Karpas-422 (cell line): Measurements from ENCODE around the gene DIP2C. TPM values are rescaled to one million over a fixed set of nuclear protein-coding genes. Genes with fewer than 3 reads are reported as not detected.
"Not testable (repeated sequence)": the region's sequence is repeated elsewhere in the genome, so short reads cannot be mapped to it uniquely, and the experiment has no call there.

Source experiments
- DNase-seq: peaks from one replicate; pipeline ENCODE4 v3.0.0-alpha.2; 2015
- H2AFZ ChIP-seq: fragments of 200-600 bp; sonication (generic); 2 replicates; pipeline ENCODE4 v1.6.1; 2014; ENCODE audit warnings: antibody characterized with exemption, low read length, mixed read lengths
- H3K27ac ChIP-seq: fragments of 200-600 bp; sonication (generic); 2 replicates; pipeline ENCODE4 v1.5.1; 2014; ENCODE audit warnings: mild to moderate bottlenecking, low read length, moderate library complexity
- H3K27me3 ChIP-seq: fragments of 200-600 bp; sonication (generic); 2 replicates; pipeline ENCODE4 v1.6.1; 2014; ENCODE audit warnings: low read length, mixed read lengths
- H3K36me3 ChIP-seq: fragments of 200-600 bp; sonication (generic); 2 replicates; pipeline ENCODE4 v1.6.1; 2014; ENCODE audit warnings: low read length, mixed read lengths; ENCODE audit not compliant: insufficient read depth
- H3K4me1 ChIP-seq: fragments of 200-600 bp; sonication (generic); 2 replicates; pipeline ENCODE4 v1.6.1; 2014; ENCODE audit warnings: mild to moderate bottlenecking, low read length, mixed read lengths
- H3K4me2 ChIP-seq: fragments of 200-600 bp; sonication (generic); 2 replicates; pipeline ENCODE4 v1.6.1; 2014; ENCODE audit warnings: low read length, low read depth, mild to moderate bottlenecking; ENCODE audit not compliant: poor library complexity, severe bottlenecking
- H3K4me3 ChIP-seq: fragments of 200-600 bp; sonication (generic); 2 replicates; pipeline ENCODE4 v1.5.1; 2014; ENCODE audit warnings: mild to moderate bottlenecking, antibody characterized with exemption, low read length, mixed read lengths
- H3K79me2 ChIP-seq: fragments of 200-600 bp; sonication (generic); 2 replicates; pipeline ENCODE4 v1.6.1; 2014; ENCODE audit warnings: mild to moderate bottlenecking, low read length, mixed read lengths
- H3K9ac ChIP-seq: fragments of 200-600 bp; sonication (generic); 2 replicates; pipeline ENCODE4 v1.6.0; 2014; ENCODE audit warnings: low read length
- H3K9me2 ChIP-seq: fragments of 200-600 bp; sonication (generic), shearing (Covaris generic); replicated peaks from 2 replicates; pipeline ENCODE4 v1.6.0; 2014; ENCODE audit warnings: mild to moderate bottlenecking, low read length, moderate library complexity; ENCODE audit not compliant: insufficient read depth
- H3K9me3 ChIP-seq: fragments of 300-700, 200-600 bp; sonication (generic); 2 replicates; pipeline ENCODE4 v1.6.1; 2014; ENCODE audit warnings: low read length, mixed read lengths
- H4K20me1 ChIP-seq: fragments of 200-600 bp; sonication (generic); 2 replicates; pipeline ENCODE4 v1.6.1; 2014; ENCODE audit warnings: mild to moderate bottlenecking, antibody characterized with exemption, low read length, low read depth; ENCODE audit not compliant: insufficient read depth
- total RNA-seq: library from RNA; depleted of rRNA; stranded (reverse); fragments of >200 nt; shearing (Covaris generic); gene quantifications from 2 replicates; pipeline ENCODE4 v1.2.3, GENCODE V29; 2014; ENCODE audit warnings: low replicate concordance

The DIP2C gene
- total RNA-seq, 1 experiment from 2014 or later: 0.11 TPM

DNA sequence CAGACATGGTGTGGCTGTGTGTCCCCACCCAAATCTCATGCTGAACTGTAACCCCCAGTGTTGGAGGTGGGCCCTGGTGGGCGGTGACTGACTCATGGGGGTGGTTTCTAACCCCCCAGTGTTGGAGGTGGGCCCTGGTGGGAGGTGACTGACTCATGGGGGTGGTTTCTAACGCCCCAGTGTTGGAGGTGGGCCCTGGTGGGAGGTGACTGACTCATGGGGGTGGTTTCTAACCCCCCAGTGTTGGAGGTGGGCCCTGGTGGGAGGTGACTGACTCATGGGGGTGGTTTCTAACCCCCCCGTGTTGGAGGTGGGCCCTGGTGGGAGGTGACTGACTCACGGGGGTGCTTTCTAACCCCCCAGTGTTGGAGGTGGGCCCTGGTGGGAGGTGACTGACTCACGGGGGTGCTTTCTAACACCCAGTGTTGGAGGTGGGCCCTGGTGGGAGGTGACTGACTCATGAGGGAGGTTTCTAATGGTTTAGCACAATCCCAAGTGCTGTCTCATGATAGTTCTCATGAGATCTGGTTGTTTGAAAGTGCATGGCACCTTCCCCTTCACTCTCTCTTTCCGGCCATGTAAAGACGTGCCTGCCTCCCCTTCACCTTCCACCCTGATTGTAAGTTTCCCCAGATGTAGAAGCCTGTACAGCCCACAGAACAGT, 78.7 kb downstream of the DIP2C start:
- not testable (repeated sequence) for H3K27me3 ChIP-seq, H3K4me3 ChIP-seq, H3K9me3 ChIP-seq, H3K36me3 ChIP-seq, H3K27ac ChIP-seq, H3K4me2 ChIP-seq, H3K9ac ChIP-seq, H3K9me2 ChIP-seq, H4K20me1 ChIP-seq, H2AFZ ChIP-seq, H3K4me1 ChIP-seq, DNase-seq, H3K79me2 ChIP-seq

DNA sequence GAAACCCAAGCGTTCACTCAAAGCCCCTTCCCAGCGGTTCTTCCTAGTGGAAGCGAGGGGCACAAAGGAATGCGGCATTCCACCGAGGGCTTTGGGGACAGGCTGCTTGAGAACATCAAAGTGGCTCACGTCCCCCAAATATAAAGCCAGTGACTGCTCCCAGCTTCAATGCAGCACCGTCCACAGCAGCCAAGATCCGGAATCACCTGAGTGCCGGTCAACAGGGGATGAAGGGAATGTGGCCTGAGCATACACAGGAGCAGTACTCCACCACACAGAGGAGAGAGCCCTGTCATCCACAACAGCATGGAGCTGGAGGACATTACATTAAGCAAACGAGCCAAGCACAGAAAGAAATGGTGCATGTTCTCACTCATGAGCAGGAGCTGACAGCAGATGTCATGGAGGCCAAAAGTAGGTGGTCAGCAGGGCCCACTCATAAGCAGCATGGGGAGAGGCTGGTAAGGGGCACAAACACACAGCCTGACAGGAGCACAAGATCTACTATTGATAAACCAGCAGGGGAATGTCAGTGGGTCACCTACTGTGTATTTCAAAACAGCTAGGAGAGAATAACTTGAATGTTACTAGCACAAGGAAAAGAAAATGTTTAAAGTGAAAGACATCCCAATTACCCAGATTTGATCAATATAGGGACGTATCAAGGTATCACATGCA, 79.5 kb downstream of the DIP2C start:
- H3K9me3 ChIP-seq: no peaks in the 10 kb centered on the region
- no peaks in the 10 kb centered on the region for H3K4me1 ChIP-seq
- no peak overlapping the region for H3K4me3 ChIP-seq
- H3K4me2 ChIP-seq: no peak overlapping the region
- no peaks in the 10 kb centered on the region for H4K20me1 ChIP-seq
- H2AFZ ChIP-seq: no peak overlapping the region
- H3K27me3 ChIP-seq: no peaks in the 10 kb centered on the region
- H3K79me2 ChIP-seq: no peaks in the 10 kb centered on the region
- no peaks in the 10 kb centered on the region for H3K9me2 ChIP-seq
- no peaks in the 10 kb centered on the region for H3K36me3 ChIP-seq
- DNase-seq: no peak
- H3K9ac ChIP-seq: no peak overlapping the region
- H3K27ac ChIP-seq: no peak overlapping the region

DNA sequence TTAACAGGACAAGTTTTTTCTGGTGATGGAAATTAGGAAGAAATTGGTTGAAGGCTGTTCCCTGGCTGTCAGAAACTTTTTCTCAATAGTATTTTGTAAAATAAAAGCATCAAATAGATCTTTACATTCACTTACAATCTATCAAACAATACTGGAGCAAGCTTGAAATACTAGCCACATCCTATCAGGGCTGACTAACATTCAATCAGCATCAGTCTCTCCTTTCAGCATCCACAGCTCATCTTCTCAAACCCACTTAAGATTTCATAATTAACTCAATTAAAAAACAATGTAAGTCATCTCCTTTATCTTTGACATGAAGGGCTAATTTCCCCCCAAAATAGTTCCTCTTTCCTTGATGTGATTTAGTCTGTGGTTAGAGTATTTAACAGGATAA, 80.2 kb downstream of the DIP2C start:
- Histone ChIP-seq H3K79me2 (no peaks in the 10 kb centered on the region), H4K20me1 (no peaks in the 10 kb centered on the region), H3K36me3 (no peaks in the 10 kb centered on the region), H3K9me2 (no peaks in the 10 kb centered on the region), H3K4me3 (no peak overlapping the region), H3K27me3 (no peaks in the 10 kb centered on the region), H2AFZ (no peak overlapping the region), H3K9ac (no peak overlapping the region), H3K9me3 (no peaks in the 10 kb centered on the region), H3K4me2 (no peak overlapping the region), H3K4me1 (no peaks in the 10 kb centered on the region), H3K27ac (no peak overlapping the region)
- DNase-seq: no peak

DNA sequence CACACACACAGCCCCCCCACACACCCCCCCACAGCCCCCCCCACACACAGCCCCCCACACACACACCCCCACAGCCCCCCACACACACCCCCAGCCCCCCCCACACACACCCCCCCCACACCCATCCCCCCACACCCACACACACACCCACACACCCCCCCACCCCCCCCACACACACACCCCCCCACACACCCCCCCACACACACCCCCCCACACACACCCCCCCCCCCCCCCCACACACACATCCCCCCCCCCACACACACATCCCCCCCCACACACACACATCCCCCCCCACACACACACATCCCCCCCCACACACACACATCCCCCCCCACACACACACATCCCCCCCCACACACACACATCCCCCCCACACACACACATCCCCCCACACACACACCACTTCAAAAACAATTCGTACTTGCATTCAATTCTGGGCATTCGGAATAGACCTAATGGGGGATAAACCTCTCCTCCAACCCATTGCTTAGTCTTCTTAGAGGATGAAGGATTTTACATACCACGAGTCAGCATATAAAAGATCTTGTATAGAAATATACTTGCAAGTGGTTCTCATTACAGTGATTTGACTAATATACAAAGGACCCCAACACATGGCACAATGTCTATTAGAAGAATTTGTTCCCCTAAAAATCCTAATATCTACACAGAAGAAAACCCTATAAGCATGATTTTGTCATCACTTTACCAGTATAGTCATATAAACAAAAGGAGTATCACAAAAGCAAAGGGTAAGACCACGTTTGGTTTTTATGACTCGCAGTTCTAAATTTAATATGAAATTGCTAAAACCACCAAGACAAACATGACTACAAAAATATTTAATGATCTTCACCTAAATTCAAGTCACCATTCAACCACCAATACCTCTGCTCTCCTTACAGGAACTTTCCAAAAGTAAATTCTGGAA, 80.9 kb downstream of the DIP2C start:
- H3K79me2 ChIP-seq: no peaks in the 10 kb centered on the region

DNA sequence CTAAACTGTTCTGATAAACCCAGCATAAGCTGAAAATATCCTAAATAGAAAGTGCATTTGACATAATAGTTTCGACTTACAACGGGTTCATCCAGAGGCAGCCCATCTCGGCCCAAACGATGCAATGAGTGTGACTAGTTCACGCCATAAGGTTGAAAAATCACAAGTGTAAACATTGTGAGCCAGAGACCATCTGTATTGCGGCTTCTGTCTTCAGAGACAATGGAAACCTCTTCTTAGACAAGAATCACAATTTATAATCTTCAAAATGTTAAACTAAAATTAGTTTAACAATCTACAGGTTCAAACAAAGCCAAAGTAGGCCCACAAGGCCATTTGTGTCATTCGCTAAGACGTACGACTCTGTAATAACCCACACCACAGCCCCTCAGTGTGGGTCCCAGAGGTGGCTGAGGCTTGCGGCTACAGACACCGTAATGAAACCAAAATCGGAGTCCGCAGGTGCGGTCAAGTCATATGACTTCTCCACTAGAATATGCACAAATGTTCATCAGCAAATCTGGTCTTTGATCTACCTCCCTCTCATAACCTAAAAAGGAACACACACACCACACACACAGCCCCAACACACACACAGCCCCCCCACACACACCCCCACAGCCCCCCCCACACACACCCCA, 81.8 kb downstream of the DIP2C start:
- Histone ChIP-seq H3K9me2 (no peaks in the 10 kb centered on the region), H3K36me3 (no peaks in the 10 kb centered on the region), H4K20me1 (no peaks in the 10 kb centered on the region), H3K4me3 (no peak overlapping the region), H3K9me3 (no peaks in the 10 kb centered on the region), H3K27ac (no peak overlapping the region), H3K27me3 (no peaks in the 10 kb centered on the region), H3K9ac (no peak overlapping the region), H3K4me2 (no peak overlapping the region), H3K4me1 (no peaks in the 10 kb centered on the region), H2AFZ (no peak overlapping the region), H3K79me2 (no peaks in the 10 kb centered on the region)
- no peak for DNase-seq

More for the DNA sequence above, 80.9 kb downstream of the DIP2C start:
- H3K36me3 ChIP-seq: no peaks in the 10 kb centered on the region
- H3K9ac ChIP-seq: no peak overlapping the region
- no peaks in the 10 kb centered on the region for H3K9me3 ChIP-seq
- H4K20me1 ChIP-seq: no peaks in the 10 kb centered on the region
- no peak for DNase-seq
- no peaks in the 10 kb centered on the region for H3K27me3 ChIP-seq
- no peak overlapping the region for H3K4me3 ChIP-seq
- no peaks in the 10 kb centered on the region for H3K4me1 ChIP-seq
- no peaks in the 10 kb centered on the region for H3K9me2 ChIP-seq
- H3K27ac ChIP-seq: no peak overlapping the region
- no peak overlapping the region for H3K4me2 ChIP-seq
- no peak overlapping the region for H2AFZ ChIP-seq

DNA sequence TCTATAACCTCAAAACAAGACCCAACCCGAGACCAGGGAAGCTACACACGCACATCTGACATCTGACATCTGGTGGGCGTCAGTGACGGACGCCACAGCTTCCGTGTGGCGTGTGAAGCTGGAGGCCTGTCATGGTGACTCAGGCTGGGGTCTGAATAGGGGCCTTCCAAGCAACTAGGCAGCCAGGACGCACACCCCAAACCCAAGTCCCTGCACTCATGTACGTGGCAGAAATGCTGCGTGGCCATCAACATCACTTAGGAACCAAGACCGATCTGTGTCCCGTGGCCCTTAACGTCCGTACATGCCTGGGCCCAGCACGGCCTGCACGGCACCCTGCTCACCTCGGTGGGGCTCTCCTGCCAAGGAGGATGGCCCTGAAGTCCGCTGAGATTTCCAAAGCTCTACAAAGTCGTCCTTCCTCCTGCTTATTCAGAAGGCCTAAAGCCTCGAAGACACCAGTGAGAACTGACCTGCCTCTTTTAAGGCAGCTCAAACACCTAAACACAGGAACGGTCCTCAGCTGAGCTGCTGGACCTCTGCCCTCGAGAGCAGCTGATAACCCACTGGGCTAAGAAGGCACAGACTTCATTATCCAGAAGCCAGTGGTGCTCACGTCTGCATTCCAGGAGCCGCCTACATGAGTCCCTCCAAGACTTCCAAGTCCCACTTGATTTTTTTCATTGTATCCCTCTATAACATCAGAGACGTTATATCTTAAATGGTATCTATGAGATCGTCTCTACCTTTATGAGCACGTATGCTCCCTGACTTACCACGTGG, 82.5 kb downstream of the DIP2C start:
- no peak overlapping the region for H3K27ac ChIP-seq
- no peaks in the 10 kb centered on the region for H3K27me3 ChIP-seq
- no peaks in the 10 kb centered on the region for H3K9me3 ChIP-seq
- H3K9ac ChIP-seq: no peak overlapping the region
- no peaks in the 10 kb centered on the region for H3K4me1 ChIP-seq
- H3K4me2 ChIP-seq: no peak overlapping the region
- no peak overlapping the region for H3K4me3 ChIP-seq
- H4K20me1 ChIP-seq: no peaks in the 10 kb centered on the region
- no peaks in the 10 kb centered on the region for H3K79me2 ChIP-seq
- no peaks in the 10 kb centered on the region for H3K9me2 ChIP-seq
- no peak overlapping the region for H2AFZ ChIP-seq
- DNase-seq: no peak
- H3K36me3 ChIP-seq: no peaks in the 10 kb centered on the region

DNA sequence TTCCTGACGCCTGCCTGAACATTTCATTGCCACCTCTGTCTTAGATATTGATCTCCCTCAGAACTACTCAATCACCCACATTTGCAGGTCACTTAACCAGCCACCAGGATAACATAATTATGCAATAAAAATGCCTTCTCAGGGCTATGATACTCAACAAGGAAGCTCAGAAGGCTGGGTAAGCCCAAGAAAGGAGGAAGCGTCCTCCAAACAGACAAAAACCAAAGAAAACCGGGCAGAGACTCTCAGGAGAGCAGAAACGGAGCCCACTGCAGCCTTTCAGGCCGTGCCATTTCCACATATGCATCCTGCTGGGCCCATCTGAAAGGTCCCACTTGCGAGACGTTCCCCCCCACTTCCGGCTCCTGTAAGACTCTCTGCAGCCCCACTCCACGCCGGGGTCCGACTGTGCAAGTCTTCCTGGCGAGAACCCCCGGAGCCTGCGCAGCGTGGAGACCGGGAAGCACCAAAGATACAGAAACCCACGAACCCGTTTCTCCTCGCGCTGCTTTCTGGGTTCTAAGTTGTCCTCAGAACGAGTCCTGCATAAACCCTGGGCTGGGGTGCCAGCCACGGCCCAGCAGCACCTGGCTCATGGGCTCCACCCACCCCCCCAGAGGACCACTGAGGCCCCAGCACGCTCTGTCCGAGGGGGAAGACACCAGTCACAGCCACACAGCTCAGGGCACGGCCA, 83.7 kb downstream of the DIP2C start:
- H4K20me1 ChIP-seq: no peaks in the 10 kb centered on the region
- no peak for DNase-seq
- H3K4me1 ChIP-seq: no peaks in the 10 kb centered on the region
- H3K36me3 ChIP-seq: no peaks in the 10 kb centered on the region
- no peaks in the 10 kb centered on the region for H3K79me2 ChIP-seq
- no peak overlapping the region for H3K4me3 ChIP-seq
- H3K9me3 ChIP-seq: no peaks in the 10 kb centered on the region
- H3K4me2 ChIP-seq: no peak overlapping the region
- no peak overlapping the region for H2AFZ ChIP-seq
- no peak overlapping the region for H3K9ac ChIP-seq
- no peak overlapping the region for H3K27ac ChIP-seq
- H3K27me3 ChIP-seq: no peaks in the 10 kb centered on the region
- H3K9me2 ChIP-seq: no peaks in the 10 kb centered on the region
